Erythroblast (primary cell): ENCODE data around the gene ANKRD61.
"Not testable (repeated sequence)": the region's sequence is repeated elsewhere in the genome, so short reads cannot be mapped to it uniquely, and the experiment has no call there.

Source experiments
- GATA1 ChIP-seq: IDR thresholded peaks from 2 replicates; pipeline ENCODE4 v1.6.1; 2011; ENCODE audit warnings: low read depth, mild to moderate bottlenecking, control low read depth, low read length, moderate library complexity
- POLR2A ChIP-seq: IDR thresholded peaks from 2 replicates; pipeline ENCODE4 v1.6.1; 2011; ENCODE audit warnings: mild to moderate bottlenecking, low read length

- not testable (repeated sequence) for TF ChIP-seq POLR2A, GATA1
These were observed 28.8 kb downstream of the ANKRD61 start for GRCh38 chr7:6059941-6060340.
